Left ventricle myocardium superior (tissue), 1 donor: ENCODE measurements around the gene BRD7. TPM values are rescaled to one million over a fixed set of nuclear protein-coding genes. Genes with fewer than 3 reads are reported as not detected.
A peak's percentile ranks its signal among the peaks of the same experiment; 100 is the strongest.

Source experiments
- ATAC-seq: fragments of 200-7000 bp; cut with Tn5 transposase; one replicate; pipeline ENCODE4 v1.9.1; 2020; ENCODE audit warnings: mild to moderate bottlenecking, moderate library complexity
- DNase-seq: peaks from one replicate; pipeline ENCODE4 v3.0.0-alpha.2; 2020
- intact Hi-C: fragments of 100-400 bp; cut with micrococcal nuclease; formaldehyde crosslinking; loops from one replicate; pipeline ENCODE4 v1.11.0; 2022
- total RNA-seq: library from RNA; stranded (reverse); fragmentation: NEBNext Ultra II Directional; extraction: Animal tissue kit (Norgen Biotek cat#: 25700); gene quantifications from one replicate; pipeline ENCODE4 v1.2.1, GENCODE V29; 2021
- donor health status: DM: no; HTN: yes; CAD: no; lungs with severe emphysema.

Gene BRD7
- total RNA-seq, 1 donor from 2014 or later = 46.7 TPM

DNA sequence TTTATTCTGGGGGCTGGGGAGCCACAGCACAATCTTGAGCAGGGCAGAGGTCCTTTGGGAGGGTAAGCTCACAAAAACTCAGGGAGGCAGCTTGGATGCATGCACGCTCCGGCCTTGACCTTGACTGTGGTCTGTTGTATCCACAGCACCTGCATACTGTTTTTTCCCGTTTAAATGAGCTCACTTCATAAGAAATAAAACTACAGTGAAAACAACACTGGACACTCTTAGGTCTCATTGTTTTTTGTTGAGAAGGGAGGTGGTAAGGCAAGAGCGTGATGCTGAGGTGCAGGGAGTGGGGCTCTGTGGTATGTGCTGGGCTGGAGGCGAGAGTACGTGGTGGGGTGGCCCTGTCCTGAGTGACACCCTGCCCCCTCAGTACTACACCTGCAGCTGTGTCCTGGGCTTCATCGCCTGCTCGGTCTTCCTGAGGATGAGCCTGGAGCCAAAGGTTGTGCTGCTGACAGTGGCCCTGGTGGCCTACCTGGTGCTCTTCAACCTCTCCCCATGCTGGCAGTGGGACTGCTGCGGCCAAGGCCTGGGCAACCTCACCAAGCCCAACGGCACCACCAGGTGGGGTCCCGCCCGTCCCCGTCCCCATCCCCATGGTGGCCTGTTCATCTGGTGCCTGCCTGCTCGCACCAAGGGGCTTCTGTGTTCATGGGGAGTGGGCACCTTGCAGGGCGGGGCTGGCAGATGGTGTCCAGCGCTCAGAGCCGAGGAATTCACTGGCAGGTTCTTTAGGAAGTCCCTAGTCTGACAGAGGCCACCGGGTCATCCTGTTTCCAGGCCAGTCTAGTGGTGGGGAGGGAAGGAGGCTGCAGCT, 58.3 kb downstream of the BRD7 start:
- intact Hi-C loops = no loop called here
- ATAC-seq (no peak), DNase-seq (no peak)

- DNase-seq (no peak), ATAC-seq (peak; percentile 17)
- intact Hi-C loops = no loop called here
Measured at GRCh38 chr16:50309527-50310307, 59.1 kb downstream of the BRD7 start.

- DNase-seq (no peak), ATAC-seq (no peak)
- intact Hi-C loops = no loop called here
Measured at GRCh38 chr16:50309156-50309526, 59.6 kb downstream of the BRD7 start.

DNA sequence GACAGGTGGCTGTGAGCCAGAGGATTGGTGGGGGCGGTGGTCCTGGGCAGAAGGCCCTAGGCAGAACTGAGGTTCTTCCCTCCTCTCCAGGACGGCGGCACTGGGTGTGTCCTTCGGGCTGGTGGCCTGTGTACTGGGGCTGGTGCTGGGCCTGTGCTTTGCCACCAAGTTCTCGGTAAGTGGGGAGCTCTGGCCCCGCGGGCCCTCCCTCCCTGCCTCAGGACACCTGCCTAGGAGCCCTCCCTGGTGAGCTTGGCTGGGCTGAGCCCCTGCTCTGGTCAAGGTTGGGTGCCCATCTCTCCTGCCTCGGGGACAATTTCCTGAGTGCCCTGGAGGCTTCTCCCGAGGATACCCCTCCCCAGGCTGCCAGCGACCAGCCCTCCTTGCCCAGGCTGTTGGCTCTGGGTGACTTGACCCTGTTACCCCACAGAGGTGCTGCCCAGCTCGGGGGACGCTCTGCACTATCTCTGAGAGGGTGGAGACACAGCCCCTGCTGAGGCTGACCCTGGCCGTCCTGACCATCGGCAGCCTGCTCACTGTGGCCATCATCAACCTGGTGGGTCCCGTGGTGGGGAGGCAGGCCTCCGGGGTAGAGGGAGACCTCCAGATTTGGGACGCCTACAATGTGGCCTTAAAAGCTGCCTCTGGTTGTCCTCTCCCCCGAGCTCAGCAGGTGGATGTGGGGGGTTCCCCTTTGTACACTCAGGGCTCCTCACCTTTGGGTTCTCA, 60.4 kb downstream of the BRD7 start:
- ATAC-seq (no peak), DNase-seq (no peak)
- intact Hi-C loops = no loop called here

GRCh38 chr16:50306287-50306686, 62.5 kb downstream of the BRD7 start:
- no peak for DNase-seq
- intact Hi-C loops = no loop called here
- no peak for ATAC-seq

GRCh38 chr16:50305441-50306061, 63.2 kb downstream of the BRD7 start:
- intact Hi-C loops = no loop called here

GRCh38 chr16:50304467-50305440, 64.0 kb downstream of the BRD7 start:
- peak; percentile 25 for DNase-seq
- ATAC-seq = no peak
- intact Hi-C loops = no loop called here

More at GRCh38 chr16:50305441-50306061, 63.2 kb downstream of the BRD7 start:
- DNase-seq = no peak
- no peak for ATAC-seq

DNA sequence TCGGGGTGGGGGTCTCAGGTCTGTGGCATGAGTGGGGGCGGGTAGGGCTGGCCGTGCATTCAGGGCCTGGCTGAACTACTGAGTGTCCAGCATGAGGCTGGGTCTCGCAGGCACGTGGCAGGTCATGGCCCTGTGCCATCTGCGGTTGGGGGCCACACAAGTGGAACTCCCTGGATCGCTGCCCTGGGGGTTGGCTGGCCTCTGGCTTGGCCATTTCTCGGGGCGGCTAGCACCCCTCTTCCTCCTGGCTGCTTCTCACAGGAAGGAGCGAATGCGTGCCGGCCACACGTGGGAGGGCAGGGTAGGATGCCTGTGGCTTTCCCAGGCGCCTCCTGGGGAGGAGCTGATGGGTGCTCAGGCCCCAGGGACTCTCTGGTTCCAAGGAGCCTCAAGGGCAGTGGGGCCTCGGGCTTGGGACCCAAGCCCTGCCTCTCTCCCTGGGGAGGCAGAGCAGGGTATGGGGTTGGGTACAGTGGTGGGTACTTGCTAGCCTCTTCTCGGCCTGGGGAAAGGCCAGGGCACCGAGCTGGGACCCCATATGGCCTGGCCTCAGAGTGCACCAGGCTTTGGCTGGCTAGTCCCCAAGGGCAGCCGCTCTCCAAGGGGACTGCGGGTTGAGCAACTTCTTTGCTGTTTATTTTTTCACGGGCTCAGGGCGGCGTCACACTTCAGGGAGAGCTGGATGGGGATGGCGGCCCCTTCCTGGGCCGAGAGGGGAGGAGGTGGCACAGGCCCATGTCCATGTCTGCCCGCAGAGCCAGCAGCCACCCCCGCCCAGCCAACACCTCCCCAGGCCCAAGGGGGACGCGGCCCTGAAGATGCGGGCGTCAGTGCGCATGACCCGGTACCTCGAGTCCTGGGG, 65.0 kb downstream of the BRD7 start:
- DNase-seq = no peak

DNA sequence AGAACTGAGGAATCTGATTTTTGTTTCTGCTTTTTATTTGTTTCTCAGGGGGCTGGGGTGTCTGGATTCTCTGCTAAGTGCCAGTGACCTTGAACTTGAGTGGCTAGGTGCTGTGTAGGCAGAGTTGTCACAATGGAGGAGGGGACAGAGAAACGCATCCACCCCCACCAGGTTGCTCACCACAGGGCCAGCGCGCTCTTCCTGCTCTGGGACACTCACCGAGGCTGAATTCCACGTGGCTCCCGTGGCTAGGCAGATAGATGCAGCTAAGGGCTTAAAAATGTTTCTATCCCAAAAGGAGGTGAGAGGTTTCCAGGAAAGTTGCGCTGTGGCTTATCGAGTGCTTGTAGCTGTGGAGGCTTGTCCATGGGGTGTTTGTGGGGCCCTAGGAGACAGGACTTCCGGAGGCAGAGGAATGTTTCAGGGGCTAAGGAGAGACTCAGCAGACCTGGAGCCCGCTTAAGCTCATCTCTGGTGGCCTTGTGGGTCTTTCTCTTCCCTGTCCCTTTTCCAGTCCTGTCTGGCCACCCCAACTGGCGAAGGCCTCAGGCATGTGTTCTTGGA, 65.7 kb downstream of the BRD7 start:
- DNase-seq (no peak), ATAC-seq (no peak)
- intact Hi-C loops = no loop called here

More for the DNA sequence above, 65.0 kb downstream of the BRD7 start:
- intact Hi-C loops = no loop called here
- no peak for ATAC-seq

DNA sequence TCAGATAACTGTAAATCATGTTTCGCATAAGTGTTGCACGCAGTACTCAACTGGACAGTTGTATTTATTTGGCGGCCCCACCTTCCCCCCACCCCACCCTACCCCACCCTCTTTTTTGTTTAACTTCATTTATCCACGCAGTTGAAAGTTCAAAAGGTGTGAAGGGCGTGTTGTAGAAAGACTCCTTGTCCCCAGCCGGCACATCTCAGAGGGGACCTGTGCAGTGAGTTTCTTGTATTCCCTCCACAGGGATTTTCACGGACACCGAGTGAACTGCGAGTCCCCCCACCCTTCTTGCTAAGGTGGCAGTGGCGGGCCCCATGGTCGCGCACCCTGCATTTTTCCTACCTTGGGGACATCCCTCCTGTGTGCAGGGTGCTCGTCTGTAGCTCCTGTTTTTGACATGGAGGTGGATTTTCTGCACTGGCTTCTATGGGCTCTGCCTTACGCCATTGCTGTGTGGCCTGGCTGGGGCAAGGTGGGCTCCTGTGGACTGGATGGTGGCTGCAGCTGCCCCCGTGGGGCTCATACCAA, 66.2 kb downstream of the BRD7 start:
- DNase-seq = no peak

GRCh38 chr16:50301626-50302471, 66.9 kb downstream of the BRD7 start:
- DNase-seq (peak; percentile 26), ATAC-seq (no peak)
- intact Hi-C loops = no loop called here

More for the DNA sequence above, 66.2 kb downstream of the BRD7 start:
- ATAC-seq = no peak
- intact Hi-C loops = no loop called here

DNA sequence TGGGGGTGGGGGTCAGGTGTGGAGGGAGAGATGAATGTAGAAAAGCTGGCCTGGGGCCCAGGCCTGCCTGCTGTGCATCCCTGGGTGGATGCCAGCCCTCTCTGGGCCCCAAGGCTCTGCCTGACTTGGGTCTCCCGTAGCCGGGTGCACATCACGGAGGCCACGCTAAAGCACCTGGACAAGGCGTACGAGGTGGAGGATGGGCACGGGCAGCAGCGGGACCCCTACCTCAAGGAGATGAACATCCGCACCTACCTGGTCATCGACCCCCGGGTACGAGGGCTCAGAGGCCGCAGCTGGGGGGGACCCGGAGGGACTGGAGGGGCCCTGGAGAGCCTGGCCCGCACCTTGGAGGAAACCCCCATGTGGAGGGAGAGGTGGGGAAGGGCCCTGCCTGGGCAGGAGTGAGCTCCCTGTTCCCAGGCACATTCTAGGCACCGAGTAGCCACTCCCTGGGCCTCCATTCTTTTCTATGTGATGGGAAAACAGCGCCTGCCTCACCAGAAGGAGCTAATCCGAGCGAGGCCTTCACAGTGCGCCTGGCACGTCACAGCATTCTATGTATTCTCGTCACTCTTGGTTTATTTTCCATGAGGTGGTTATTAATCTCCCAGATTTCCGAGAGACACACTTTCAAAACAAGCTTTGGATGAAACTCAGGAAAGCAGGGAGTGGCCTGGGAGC, 67.7 kb downstream of the BRD7 start:
- peak; percentile 12 for DNase-seq
- no peak for ATAC-seq
- intact Hi-C loops = no loop called here

DNA sequence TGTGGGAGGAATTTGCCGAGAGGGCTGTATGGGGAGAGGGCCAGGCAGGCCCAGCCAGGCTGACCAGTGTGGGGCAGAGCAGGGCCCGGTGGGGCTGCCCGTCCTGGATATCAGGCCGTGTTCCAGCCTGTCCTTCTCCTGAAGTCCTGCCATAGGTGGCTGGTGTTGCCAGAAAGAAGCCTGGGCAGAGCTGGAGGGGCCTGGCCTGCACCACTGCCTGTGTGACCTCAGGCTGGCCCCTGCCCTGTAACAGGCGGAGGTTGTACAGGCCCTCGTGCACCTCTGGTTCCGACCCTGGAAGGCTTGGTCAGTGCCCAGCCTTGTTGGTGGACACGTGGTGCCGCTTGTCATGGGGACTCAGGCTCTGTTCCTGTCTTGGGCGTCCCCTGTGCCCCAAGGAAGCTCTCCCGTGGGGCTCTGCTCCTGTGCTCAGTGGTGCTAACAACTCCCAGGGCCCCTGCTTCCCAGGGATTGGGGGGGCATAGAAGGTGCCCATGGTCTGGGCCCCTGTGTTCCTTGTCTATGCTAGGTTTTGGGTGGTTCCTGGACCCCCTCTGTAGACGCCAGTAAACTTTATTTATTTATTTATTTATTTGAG, 69.2 kb downstream of the BRD7 start:
- no peak for ATAC-seq

DNA sequence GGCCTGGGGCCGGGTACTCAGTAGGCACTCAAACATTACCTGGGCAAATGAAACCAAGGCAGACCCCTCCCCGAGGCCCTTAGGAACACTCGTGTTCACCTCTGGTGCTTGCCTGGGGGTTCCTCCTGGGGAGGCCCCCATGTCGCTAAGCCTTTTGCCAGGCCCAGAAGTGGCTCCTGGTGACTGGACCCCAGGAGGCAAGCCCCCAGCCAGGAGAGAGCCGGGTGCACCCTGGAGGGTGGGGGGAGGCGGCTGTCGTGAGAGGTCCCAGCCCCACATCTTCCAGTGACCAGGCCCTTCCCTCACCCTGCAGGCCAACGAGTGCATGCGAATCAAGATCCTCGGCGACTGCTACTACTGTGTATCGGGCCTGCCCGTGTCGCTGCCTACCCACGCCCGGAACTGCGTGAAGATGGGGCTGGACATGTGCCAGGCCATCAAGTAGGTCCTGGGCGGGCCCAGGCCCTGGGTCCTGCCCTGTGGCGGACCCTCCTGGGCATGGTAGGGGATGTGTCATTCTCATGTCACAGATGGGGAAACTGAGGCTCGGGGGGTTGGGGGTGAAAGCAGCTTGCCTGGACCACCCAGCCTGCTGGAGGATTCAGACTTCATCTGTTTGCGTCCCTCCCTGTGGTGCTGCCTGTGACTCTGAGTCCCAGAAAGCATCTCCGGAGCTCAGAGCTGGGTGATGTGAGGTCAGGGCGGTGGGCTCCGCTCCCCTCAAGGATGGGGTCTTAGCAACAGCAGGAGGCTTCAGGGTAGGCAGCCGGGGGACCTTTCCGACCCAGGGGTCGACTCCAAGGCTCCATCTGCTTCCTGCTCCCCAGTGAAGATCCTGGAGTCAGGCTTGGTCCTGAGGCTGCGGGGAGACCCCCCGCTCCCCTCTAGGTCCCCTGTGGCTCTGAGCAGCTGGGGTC, 69.9 kb downstream of the BRD7 start:
- intact Hi-C loops = no loop called here
- ATAC-seq = no peak
- peak; percentile 20 for DNase-seq

More for the DNA sequence above, 69.2 kb downstream of the BRD7 start:
- intact Hi-C loops = no loop called here
- DNase-seq = peak; percentile 15
